ENCODE measurements around the gene DNAH2. TPM values are rescaled to one million over a fixed set of nuclear protein-coding genes. Genes with fewer than 3 reads are reported as not detected.
A peak's percentile ranks its signal among the peaks of the same experiment; 100 is the strongest.

The DNAH2 gene
- total and polyA plus RNA-seq, 8 donors = under 0.01 to 8.0 (median 0.24) TPM; not detected in 2

DNA sequence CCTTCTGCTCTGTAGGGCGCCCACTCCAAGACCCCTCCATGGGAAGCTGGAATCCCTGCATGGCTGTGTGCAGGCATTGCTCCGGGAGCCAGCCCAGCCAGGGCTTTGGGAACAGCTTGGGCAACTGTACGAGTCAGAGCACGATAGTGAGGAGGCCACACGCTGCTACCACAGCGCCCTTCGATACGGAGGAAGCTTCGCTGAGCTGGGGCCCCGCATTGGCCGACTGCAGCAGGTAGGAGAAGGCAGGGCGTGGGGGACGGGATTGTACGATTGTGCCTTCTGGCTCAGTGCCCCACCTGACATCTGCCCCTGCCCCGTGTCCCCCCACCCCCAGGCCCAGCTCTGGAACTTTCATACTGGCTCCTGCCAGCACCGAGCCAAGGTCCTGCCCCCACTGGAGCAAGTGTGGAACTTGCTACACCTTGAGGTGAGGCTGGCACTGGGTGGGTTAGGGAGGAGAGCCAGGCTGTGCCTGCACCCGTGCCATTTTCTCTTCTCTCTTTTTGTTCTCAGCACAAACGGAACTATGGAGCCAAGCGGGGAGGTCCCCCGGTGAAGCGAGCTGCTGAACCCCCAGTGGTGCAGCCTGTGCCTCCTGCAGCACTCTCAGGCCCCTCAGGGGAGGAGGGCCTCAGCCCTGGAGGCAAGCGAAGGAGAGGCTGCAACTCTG lies 128.7 kb downstream of the DNAH2 start:
- Histone ChIP-seq H3K27ac (peak overlapping the region in 2 of 5 donors; percentile 99 to 100), H3K4me1 (peaks cover 15 to 42% (median 38%) of the 10 kb centered on the region in 4 donors), H3K36me3 (peaks cover 56 to 62% (median 61%) of the 10 kb centered on the region in 4 donors), H3K27me3 (no peaks in the 10 kb centered on the region), H3K4me3 (peak overlapping the region in 2 of 4 donors; percentile 66 to 78), H3K9me3 (no peaks in the 10 kb centered on the region)
- 78 to 89% (median 85%) methylated on average over 17 to 22 of the region's 22 CpGs for WGBS, 5 donors
- no peak for TF ChIP-seq POLR2A (IDR thresholded peaks at IDR 0.05)
- no peak for TF ChIP-seq POLR2AphosphoS5 (IDR thresholded peaks at IDR 0.05)
- no peak for TF ChIP-seq EP300 (IDR thresholded peaks at IDR 0.05)
- TF ChIP-seq, protein P1, sequence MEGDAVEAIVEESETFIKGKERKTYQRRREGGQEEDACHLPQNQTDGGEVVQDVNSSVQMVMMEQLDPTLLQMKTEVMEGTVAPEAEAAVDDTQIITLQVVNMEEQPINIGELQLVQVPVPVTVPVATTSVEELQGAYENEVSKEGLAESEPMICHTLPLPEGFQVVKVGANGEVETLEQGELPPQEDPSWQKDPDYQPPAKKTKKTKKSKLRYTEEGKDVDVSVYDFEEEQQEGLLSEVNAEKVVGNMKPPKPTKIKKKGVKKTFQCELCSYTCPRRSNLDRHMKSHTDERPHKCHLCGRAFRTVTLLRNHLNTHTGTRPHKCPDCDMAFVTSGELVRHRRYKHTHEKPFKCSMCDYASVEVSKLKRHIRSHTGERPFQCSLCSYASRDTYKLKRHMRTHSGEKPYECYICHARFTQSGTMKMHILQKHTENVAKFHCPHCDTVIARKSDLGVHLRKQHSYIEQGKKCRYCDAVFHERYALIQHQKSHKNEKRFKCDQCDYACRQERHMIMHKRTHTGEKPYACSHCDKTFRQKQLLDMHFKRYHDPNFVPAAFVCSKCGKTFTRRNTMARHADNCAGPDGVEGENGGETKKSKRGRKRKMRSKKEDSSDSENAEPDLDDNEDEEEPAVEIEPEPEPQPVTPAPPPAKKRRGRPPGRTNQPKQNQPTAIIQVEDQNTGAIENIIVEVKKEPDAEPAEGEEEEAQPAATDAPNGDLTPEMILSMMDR (IDR thresholded peaks at IDR 0.05) = no peak
- intact Hi-C loops (cut with DNase I; ENCODE audit: low total_unique reads) = no loop called here
- DNase-seq = peak in 1 of 2 donors; percentile 10

DNA sequence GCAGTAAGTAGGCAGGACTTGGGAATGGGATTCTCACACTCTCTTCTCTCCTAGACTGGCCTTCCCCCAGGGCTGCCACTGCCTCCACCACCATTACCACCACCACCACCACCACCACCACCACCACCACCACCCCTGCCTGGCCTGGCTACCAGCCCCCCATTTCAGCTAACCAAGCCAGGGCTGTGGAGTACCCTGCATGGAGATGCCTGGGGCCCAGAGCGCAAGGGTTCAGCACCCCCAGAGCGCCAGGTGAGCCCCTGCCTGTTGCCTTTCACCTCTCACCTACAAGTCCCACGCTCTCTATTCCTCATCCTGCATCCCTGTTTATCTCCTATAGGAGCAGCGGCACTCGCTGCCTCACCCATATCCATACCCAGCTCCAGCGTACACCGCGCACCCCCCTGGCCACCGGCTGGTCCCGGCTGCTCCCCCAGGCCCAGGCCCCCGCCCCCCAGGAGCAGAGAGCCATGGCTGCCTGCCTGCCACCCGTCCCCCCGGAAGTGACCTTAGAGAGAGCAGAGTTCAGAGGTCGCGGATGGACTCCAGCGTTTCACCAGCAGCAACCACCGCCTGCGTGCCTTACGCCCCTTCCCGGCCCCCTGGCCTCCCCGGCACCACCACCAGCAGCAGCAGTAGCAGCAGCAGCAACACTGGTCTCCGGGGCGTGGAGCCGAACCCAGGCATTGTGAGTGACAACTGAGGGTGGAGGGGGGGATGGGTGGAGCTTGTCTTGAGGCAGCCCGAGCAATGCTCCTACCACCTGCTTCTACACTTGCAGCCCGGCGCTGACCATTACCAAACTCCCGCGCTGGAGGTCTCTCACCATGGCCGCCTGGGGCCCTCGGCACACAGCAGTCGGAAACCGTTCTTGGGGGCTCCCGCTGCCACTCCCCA lies 129.5 kb downstream of the DNAH2 start:
- peak in 1 of 2 donors; percentile 17 for DNase-seq
- peaks cover 60 to 68% (median 66%) of the 10 kb centered on the region in 4 donors for H3K36me3 ChIP-seq
- intact Hi-C loops (cut with DNase I; ENCODE audit: low total_unique reads) = no loop called here

DNA sequence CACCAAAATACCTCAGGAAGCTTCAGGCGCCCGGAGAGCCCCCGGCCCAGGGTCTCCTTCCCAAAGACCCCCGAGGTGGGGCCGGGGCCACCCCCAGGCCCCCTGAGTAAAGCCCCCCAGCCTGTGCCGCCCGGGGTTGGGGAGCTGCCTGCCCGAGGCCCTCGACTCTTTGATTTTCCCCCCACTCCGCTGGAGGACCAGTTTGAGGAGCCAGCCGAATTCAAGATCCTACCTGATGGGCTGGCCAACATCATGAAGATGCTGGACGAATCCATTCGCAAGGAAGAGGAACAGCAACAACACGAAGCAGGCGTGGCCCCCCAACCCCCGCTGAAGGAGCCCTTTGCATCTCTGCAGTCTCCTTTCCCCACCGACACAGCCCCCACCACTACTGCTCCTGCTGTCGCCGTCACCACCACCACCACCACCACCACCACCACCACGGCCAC lies 130.6 kb downstream of the DNAH2 start:
- Histone ChIP-seq H3K27ac (no peak overlapping the region), H3K4me3 (no peak overlapping the region), H3K36me3 (peaks cover 70 to 80% (median 78%) of the 10 kb centered on the region in 4 donors), H3K9me3 (no peaks in the 10 kb centered on the region), H3K4me1 (peaks cover 22 to 49% (median 38%) of the 10 kb centered on the region in 4 donors), H3K27me3 (no peaks in the 10 kb centered on the region)
- peak in 1 of 2 donors; percentile 3 for DNase-seq
- TF ChIP-seq EP300 (IDR thresholded peaks at IDR 0.05) = no peak
- 79 to 88% (median 85%) methylated on average over 14 to 20 of the region's 20 CpGs for WGBS, 5 donors
- intact Hi-C loops (cut with DNase I; ENCODE audit: low total_unique reads) = no loop called here

More for the DNA sequence above, 129.5 kb downstream of the DNAH2 start:
- peak overlapping the region in 1 of 5 donors; percentile 34 for H3K27ac ChIP-seq
- H3K27me3 ChIP-seq = no peaks in the 10 kb centered on the region
- no peaks in the 10 kb centered on the region for H3K9me3 ChIP-seq
- H3K4me1 ChIP-seq = peaks cover 19 to 44% (median 41%) of the 10 kb centered on the region in 4 donors
- WGBS, 5 donors = 83 to 93% (median 86%) methylated on average over 10 to 34 of the region's 34 CpGs
- no peak for TF ChIP-seq POLR2A (IDR thresholded peaks at IDR 0.05)
- TF ChIP-seq, protein P1 (IDR thresholded peaks at IDR 0.05) = no peak
- peak overlapping the region in 1 of 4 donors; percentile 66 for H3K4me3 ChIP-seq

DNA sequence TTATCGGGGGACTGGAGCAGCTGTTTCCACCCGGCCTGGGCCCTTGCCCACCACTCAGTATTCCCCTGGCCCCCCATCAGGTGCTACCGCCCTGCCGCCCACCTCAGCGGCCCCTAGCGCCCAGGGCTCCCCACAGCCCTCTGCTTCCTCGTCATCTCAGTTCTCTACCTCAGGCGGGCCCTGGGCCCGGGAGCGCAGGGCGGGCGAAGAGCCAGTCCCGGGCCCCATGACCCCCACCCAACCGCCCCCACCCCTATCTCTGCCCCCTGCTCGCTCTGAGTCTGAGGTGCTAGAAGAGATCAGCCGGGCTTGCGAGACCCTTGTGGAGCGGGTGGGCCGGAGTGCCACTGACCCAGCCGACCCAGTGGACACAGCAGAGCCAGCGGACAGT lies 131.2 kb downstream of the DNAH2 start:
- Histone ChIP-seq H3K4me3 (peak overlapping the region in 1 of 4 donors; percentile 2), H3K4me1 (peaks cover 22 to 49% (median 36%) of the 10 kb centered on the region in 4 donors), H3K36me3 (peaks cover 76 to 86% (median 84%) of the 10 kb centered on the region in 4 donors), H3K27ac (peak overlapping the region in 1 of 5 donors; percentile 27), H3K27me3 (no peaks in the 10 kb centered on the region), H3K9me3 (no peaks in the 10 kb centered on the region)
- intact Hi-C loops (cut with DNase I; ENCODE audit: low total_unique reads) = no loop called here
- TF ChIP-seq EP300 (IDR thresholded peaks at IDR 0.05) = no peak
- TF ChIP-seq, protein P1 (IDR thresholded peaks at IDR 0.05) = no peak
- no peak for TF ChIP-seq POLR2A (IDR thresholded peaks at IDR 0.05)
- TF ChIP-seq POLR2AphosphoS5 (IDR thresholded peaks at IDR 0.05) = no peak
- 92 to 96% (median 93%) methylated on average over 18 to 21 of the region's 21 CpGs for WGBS, 5 donors
- DNase-seq = peak in 1 of 2 donors; percentile 5
